Hepatocyte (in vitro differentiated cells): ENCODE results near the gene MLLT1. TPM values are rescaled to one million over a fixed set of nuclear protein-coding genes. Genes with fewer than 3 reads are reported as not detected.

Source experiments
- DNase-seq: peaks from one replicate; pipeline ENCODE4 v3.0.0-alpha.2; 2016; ENCODE audit warnings: low spot score
- H2AFZ ChIP-seq: fragments of 200-600 bp; sonication (generic); 2 replicates; pipeline ENCODE4 v1.6.0; 2016; ENCODE audit warnings: antibody characterized with exemption, mild to moderate bottlenecking
- H3K27ac ChIP-seq: fragments of 200-600 bp; sonication (generic); 2 replicates; pipeline ENCODE4 v1.5.1; 2016; ENCODE audit warnings: mild to moderate bottlenecking
- H3K27me3 ChIP-seq: fragments of 200-600 bp; sonication (generic); 2 replicates; pipeline ENCODE4 v1.6.1; 2016
- H3K36me3 ChIP-seq: fragments of 200-600 bp; sonication (generic); replicated peaks from 2 replicates; pipeline ENCODE4 v1.5.1; 2016; ENCODE audit warnings: low read depth; ENCODE audit not compliant: insufficient read depth
- H3K4me1 ChIP-seq: fragments of 200-600 bp; sonication (generic); 2 replicates; pipeline ENCODE4 v1.5.1; 2016; ENCODE audit warnings: mild to moderate bottlenecking, moderate library complexity; ENCODE audit not compliant: insufficient read depth
- H3K4me2 ChIP-seq: fragments of 200-600 bp; sonication (generic); 2 replicates; pipeline ENCODE4 v1.6.0; 2016
- H3K4me3 ChIP-seq: fragments of 200-600 bp; sonication (generic); 2 replicates; pipeline ENCODE4 v1.5.1; 2016; ENCODE audit warnings: mild to moderate bottlenecking
- H3K79me2 ChIP-seq: fragments of 200-600 bp; sonication (generic); 2 replicates; pipeline ENCODE4 v1.6.0; 2017; ENCODE audit warnings: mild to moderate bottlenecking
- H3K9me2 ChIP-seq: fragments of 200-600 bp; sonication (generic); replicated peaks from 2 replicates; pipeline ENCODE4 v1.6.0; 2017; ENCODE audit warnings: mild to moderate bottlenecking; ENCODE audit not compliant: insufficient read depth
- H3K9me3 ChIP-seq: fragments of 200-600 bp; sonication (generic); 2 replicates; pipeline ENCODE4 v1.5.1; 2016; ENCODE audit warnings: low read depth, mild to moderate bottlenecking
- H4K20me1 ChIP-seq: fragments of 200-600 bp; sonication (generic); 2 replicates; pipeline ENCODE4 v1.6.0; 2016; ENCODE audit warnings: mild to moderate bottlenecking; ENCODE audit not compliant: insufficient read depth, poor library complexity, severe bottlenecking
- EZH2 ChIP-seq: fragments of 200-600 bp; sonication (generic); IDR thresholded peaks from 2 replicates; pipeline ENCODE4 v1.6.1; 2016; ENCODE audit warnings: antibody characterized with exemption, mild to moderate bottlenecking, borderline replicate concordance
- EZH2phosphoT487 ChIP-seq: fragments of 200-600 bp; sonication (generic); IDR thresholded peaks from one replicate; pipeline ENCODE4 v1.6.1; 2018; ENCODE audit warnings: antibody characterized with exemption, mild to moderate bottlenecking, low read depth, moderate library complexity; ENCODE audit not compliant: unreplicated experiment, severe bottlenecking
- WGBS: methylation state at CpG from one replicate; pipeline ENCODE4 v1.1.6; 2016; ENCODE audit warnings: low lambda C conversion rate; ENCODE audit errors: missing lambda C conversion rate; 5-methylcytosine and 5-hydroxymethylcytosine counted together
- polyA plus RNA-seq: library from polyadenylated mRNA; unstranded; fragments of >200 nt; fragmentation: Nextera tagmentation; extraction: Ambion mirVana; gene quantifications from 2 replicates; pipeline ENCODE4 v1.2.1, GENCODE V29; 2016
- total RNA-seq: library from RNA; depleted of rRNA; stranded (reverse); fragments of >200 nt; gene quantifications from 2 replicates; pipeline ENCODE4 v1.2.3, GENCODE V29; 2014
- TF ChIP-seq, protein P1 (sequence below): fragments of 200-600 bp; sonication (generic); IDR thresholded peaks from 2 replicates; pipeline ENCODE4 v1.5.1; 2016; ENCODE audit warnings: antibody characterized with exemption, mild to moderate bottlenecking; ENCODE audit not compliant: poor library complexity

The MLLT1 gene
- total and polyA plus RNA-seq, 2 experiments from 2014 or later = 17.2 to 23.3 TPM

DNA sequence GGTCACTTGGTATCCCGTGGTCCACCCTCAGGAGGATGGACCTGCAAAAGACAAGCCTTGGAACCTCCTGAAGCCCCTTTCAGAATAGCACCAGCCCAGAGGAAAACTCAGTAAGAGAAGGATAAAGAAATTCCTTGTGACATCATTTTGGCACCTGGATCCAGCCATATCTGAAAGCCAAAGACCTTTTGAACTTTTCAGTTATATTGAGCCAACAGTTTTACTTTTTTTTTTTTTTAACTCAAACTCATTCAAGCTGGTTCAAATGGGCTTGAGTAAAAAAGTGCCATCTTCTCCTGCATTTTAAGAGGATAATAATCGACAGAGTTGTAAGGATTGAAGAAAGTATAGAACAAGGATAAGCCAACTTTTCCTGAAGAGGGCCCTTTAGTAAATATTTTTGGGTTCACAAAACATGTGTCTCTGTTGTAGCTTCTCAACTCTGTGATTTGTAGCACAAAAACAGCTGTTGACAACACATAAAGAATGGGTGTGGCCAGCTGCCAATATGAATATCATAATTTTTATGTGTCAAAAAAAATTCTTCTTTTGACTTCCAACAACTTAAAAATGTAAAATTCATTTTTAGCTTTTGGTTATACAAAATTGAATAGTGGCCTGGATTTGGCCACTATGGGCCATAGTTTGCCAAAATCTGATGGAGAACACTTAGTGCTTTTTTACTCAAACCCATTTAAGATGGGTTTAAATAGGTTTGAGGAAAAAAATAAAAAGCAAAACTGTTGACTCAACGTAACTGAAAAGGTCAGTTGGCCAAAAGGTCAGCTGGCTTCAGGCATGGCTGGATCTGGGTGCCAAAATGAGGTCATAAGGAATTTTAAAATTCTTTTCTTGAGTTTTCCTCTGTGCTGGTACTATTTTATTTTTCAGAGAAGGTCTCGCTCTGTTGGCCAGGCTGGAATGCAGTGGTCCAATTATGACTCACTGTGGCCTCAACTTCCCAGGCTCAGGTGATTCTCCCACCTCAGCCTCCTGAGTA lies 93.6 kb downstream of the MLLT1 start:
- no peak for DNase-seq
- 82% methylated on average over 4 of the region's 4 CpGs for WGBS

DNA sequence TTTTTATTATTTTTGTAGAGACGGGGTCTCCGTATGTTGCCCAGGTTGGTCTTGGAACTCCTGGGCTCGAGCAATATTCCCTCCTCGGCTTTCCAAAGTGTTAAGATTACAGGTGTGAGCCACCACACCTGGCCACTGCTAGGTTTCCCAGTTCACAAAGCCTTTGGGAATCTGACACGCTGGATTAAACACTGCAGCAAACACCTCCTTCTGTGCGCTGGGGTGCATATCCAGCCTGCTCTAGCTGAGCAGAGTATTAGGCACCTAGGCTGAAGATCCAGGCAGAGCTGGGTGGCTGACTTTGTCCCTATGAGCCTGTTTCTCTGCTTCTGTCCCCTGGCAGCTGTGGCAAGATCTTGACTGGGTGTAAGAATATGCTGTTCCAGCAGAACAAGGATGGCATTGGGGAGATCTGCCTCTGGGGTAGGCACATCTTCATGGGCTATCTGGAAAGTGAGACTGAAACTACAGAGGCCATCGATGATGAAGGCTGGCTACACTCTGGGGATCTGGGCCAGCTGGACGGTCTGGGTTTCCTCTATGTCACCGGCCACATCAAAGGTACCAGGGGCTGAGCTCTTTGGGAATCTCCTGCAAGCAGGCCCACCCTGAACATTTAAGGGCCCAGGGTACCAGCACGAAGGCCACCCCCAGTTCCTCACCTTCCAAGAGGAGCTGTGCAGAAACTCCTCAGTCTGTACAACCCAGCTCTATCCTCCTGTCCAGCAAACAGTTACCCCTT lies 94.5 kb downstream of the MLLT1 start:
- Histone ChIP-seq H3K27me3 (no peaks in the 10 kb centered on the region), H3K36me3 (no peaks in the 10 kb centered on the region), H3K4me3 (no peak overlapping the region), H3K9me3 (no peaks in the 10 kb centered on the region), H3K4me2 (no peak overlapping the region), H3K9me2 (no peaks in the 10 kb centered on the region), H3K79me2 (no peaks in the 10 kb centered on the region), H4K20me1 (no peaks in the 10 kb centered on the region), H3K4me1 (no peaks in the 10 kb centered on the region), H2AFZ (no peak overlapping the region), H3K27ac (no peak overlapping the region)
- DNase-seq = no peak
- WGBS = 84% methylated on average over 10 of the region's 10 CpGs
- TF ChIP-seq EZH2 (no peak), EZH2phosphoT487 (no peak)
- TF ChIP-seq, protein P1, sequence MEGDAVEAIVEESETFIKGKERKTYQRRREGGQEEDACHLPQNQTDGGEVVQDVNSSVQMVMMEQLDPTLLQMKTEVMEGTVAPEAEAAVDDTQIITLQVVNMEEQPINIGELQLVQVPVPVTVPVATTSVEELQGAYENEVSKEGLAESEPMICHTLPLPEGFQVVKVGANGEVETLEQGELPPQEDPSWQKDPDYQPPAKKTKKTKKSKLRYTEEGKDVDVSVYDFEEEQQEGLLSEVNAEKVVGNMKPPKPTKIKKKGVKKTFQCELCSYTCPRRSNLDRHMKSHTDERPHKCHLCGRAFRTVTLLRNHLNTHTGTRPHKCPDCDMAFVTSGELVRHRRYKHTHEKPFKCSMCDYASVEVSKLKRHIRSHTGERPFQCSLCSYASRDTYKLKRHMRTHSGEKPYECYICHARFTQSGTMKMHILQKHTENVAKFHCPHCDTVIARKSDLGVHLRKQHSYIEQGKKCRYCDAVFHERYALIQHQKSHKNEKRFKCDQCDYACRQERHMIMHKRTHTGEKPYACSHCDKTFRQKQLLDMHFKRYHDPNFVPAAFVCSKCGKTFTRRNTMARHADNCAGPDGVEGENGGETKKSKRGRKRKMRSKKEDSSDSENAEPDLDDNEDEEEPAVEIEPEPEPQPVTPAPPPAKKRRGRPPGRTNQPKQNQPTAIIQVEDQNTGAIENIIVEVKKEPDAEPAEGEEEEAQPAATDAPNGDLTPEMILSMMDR = no peak

More for the DNA sequence above, 93.6 kb downstream of the MLLT1 start:
- H3K4me1 ChIP-seq = no peaks in the 10 kb centered on the region
- H4K20me1 ChIP-seq = no peaks in the 10 kb centered on the region
- H3K27me3 ChIP-seq = no peaks in the 10 kb centered on the region
- H3K27ac ChIP-seq = no peak overlapping the region
- H3K4me3 ChIP-seq = no peak overlapping the region
- no peak overlapping the region for H2AFZ ChIP-seq
- TF ChIP-seq, protein P1 = no peak
- TF ChIP-seq EZH2 (no peak), EZH2phosphoT487 (no peak)
- H3K4me2 ChIP-seq = no peak overlapping the region
- H3K9me3 ChIP-seq = no peaks in the 10 kb centered on the region
- H3K36me3 ChIP-seq = no peaks in the 10 kb centered on the region
- no peaks in the 10 kb centered on the region for H3K9me2 ChIP-seq
- no peaks in the 10 kb centered on the region for H3K79me2 ChIP-seq

DNA sequence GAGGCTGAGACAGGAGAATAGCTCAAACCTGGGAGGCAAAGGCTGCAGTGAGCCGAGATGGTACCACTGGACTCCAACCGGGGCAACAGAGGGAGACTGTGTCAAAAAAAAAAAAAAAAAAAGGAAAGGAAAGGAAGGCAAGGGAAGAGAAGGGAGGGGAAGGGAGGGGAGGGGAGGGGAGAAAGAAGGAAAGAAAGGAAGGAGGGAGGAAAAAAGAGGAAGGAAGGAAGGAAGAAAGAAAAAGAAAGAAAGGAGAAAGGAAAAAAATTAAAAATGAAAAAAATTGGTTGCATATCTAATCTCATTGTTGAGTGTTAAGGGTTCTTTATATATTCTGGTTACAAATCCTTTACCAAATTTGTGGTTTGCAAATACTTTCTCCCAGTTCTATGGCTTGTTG lies 98.7 kb downstream of the MLLT1 start:
- Histone ChIP-seq H3K36me3 (no peaks in the 10 kb centered on the region), H2AFZ (no peak overlapping the region), H4K20me1 (no peaks in the 10 kb centered on the region), H3K79me2 (no peaks in the 10 kb centered on the region), H3K4me1 (no peaks in the 10 kb centered on the region), H3K4me3 (no peak overlapping the region), H3K9me2 (no peaks in the 10 kb centered on the region), H3K9me3 (no peaks in the 10 kb centered on the region), H3K4me2 (no peak overlapping the region), H3K27me3 (no peaks in the 10 kb centered on the region), H3K27ac (no peak overlapping the region)
- TF ChIP-seq EZH2 = no peak
- no peak for TF ChIP-seq EZH2phosphoT487
- 77% methylated on average over 2 of the region's 2 CpGs for WGBS
- DNase-seq = no peak
